A204.1 (cell line): ENCODE results near the gene PLCB4.
A peak's percentile ranks its signal among the peaks of the same experiment; 100 is the strongest.
"Not testable (repeated sequence)": the region's sequence is repeated elsewhere in the genome, so short reads cannot be mapped to it uniquely, and the experiment has no call there.

Source experiments
- FAIRE-seq: peaks from 2 replicates; lab custom pipeline; 2012; peaks lifted over from hg19 to GRCh38; lab: Jason Lieb, UNC

PLCB4 gene

GRCh38 chr20:9068841-9069663, at the start of gene PLCB4:
PLCB4 (plus strand) TSS chr20:9069087; CDS start chr20:9307815, 238,728 bp downstream.
- no peak for FAIRE-seq

DNA sequence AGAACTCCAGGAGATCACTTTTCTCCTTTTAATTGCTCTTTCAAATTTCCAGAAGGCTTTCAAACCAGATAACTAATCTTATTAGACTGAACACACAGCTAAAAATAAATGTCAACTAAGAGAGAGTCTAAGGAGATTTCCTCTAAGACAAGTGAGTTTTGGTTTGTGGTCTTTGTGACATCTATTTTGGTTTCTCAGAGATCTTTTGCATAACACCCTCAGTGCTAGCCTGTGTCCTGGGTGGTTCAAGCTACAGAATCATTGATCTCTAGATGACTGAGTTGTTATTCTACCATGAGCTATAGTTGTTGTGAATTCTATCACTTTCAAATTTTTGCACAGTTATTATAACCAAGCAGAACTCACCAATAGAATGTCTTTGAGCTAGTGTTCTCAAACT, 49.1 kb upstream of the PLCB4 start:
- no peak for FAIRE-seq

DNA sequence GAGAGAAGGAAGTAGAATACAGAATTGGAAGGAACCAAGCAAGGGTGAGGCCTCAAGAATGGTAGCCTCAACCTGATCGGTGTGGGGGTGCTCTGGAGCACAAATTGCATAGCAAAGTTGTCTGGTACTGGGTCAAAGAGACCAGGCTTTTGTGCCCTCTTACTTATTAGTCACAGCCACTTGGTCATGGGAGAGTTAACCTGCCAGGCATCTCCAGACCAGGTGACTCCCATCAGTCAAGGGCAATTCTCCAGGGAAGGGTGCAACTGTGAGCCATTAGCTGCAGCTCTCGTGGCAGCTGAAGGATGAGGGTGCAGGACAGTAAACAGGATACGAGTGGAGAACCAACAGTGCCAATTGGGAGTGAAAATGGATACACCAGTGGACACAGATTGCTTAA, 47.7 kb upstream of the PLCB4 start:
- no peak for FAIRE-seq

DNA sequence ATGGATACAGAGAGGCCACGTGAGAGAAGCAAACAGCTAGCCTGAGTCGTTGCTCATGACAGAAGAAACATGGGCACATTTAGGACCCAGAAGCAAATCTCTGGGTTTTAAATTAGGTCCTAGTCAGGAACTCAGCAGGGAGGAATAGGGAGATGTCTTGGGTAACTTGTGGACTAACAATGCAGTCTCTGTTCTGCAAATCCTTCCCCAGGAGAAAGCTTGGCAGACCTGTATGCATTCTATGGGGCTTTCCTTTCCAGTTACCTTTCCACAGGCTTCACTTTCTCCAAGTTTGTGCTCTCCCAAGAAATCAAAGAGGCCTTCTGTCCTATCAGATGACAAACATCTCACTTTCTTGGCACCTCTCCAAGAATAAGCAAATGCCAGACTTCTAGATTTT, 47.2 kb upstream of the PLCB4 start:
- FAIRE-seq = no peak

GRCh38 chr20:9022376-9022775, 46.5 kb upstream of the PLCB4 start:
- FAIRE-seq = no peak

- FAIRE-seq = no peak
These were observed 44.3 kb upstream of the PLCB4 start for GRCh38 chr20:9024606-9025005.

DNA sequence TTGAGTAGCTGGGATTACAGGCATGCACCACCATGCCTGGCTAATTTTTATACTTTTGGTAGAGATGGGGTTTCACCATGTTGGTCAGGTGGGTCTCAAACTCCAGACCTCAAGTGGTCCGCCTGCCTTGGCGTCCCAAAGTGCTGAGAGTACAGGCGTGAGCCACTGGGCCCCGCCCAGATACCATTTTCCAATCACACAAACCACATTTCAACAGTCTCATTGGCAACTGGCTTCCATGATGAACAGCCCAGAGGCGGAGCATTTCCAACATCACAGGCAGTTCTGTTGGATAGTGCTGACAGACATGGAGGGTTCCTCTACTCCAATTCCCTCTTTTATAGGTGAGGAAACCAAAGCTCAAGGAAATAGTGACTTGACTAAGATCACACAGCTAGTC, 43.9 kb upstream of the PLCB4 start:
- no peak for FAIRE-seq

- no peak for FAIRE-seq
These were observed 43.2 kb upstream of the PLCB4 start for GRCh38 chr20:9025643-9026042.

DNA sequence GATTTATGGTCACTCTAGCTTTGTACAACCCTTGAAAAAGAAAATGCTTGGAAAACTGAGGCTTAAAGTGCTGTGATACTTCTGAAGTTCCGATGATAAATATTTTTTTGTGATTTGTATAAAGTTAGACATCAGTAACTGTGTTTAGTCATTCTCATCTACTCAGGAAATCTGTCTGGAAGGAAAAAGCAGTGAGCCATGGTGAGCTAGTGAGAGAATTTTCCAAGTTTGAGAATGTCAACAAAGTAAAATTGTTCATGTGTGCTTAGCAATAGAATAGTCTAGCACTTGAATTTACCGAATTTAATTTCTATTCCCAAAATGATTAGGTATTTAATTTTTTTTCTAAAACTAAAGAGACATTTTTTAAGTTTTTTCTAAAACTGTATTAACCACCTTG, 41.3 kb upstream of the PLCB4 start:
- no peak for FAIRE-seq

DNA sequence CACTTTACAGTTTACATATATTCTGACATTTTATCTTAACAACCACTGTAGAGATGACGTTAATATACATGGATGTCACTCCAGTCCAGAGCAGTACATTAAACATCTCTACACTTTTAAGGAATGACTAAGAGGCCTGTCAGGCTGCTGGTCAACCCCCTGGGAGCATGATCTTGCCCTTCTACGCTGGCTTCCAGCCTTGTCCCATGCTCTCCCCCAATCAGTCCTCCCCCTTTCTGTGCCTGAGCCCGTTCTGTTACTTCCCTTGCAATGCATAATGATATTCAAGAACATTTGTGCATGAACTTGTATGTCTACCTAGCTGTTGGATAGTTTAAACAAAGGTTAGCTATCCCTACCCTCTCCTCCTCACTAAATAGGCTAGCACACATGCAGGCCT, 40.5 kb upstream of the PLCB4 start:
- no peak for FAIRE-seq

GRCh38 chr20:9031991-9032390, 36.9 kb upstream of the PLCB4 start:
- no peak for FAIRE-seq

DNA sequence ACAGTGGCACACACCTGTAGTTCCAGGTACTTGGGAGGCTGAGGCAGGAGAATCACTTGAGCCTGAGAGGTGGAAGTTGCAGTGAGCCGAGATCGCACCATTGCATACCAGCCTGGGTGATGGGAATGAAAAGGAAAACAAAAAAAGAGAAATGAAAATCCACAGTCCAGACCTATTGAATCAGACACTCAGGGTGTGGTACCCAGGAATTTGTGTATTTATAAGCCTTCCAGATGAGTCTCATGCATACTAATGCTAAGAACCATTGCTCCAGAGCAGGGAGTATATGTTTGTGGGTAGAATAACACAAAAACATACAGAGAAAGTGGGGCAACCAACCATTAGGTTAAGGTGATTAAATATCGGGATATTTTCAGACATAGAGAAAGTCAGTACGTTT, 36.1 kb upstream of the PLCB4 start:
- no peak for FAIRE-seq

DNA sequence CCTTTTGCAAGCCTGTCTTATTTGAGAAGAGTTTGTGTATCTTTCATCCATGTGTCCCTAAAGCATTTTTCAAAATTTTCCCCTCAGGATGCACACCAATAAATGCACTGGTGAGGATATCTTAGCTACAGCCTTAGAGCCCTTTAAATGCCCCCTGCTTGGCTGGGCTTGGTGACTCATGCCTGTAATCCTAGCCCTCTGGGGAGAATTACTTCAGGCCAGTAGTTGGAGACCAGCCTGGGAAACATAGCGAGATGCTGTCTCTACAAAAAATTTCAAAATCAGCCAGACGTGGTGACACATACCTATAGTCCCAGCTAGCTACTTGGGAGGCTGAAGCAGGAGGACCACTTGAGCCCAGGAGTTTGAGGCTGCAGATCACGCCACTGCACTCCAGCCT, 33.8 kb upstream of the PLCB4 start:
- no peak for FAIRE-seq

- FAIRE-seq = no peak
These were observed 32.3 kb upstream of the PLCB4 start for GRCh38 chr20:9036593-9036992.

- FAIRE-seq = no peak
These were observed 29.9 kb upstream of the PLCB4 start for GRCh38 chr20:9038791-9039535.

DNA sequence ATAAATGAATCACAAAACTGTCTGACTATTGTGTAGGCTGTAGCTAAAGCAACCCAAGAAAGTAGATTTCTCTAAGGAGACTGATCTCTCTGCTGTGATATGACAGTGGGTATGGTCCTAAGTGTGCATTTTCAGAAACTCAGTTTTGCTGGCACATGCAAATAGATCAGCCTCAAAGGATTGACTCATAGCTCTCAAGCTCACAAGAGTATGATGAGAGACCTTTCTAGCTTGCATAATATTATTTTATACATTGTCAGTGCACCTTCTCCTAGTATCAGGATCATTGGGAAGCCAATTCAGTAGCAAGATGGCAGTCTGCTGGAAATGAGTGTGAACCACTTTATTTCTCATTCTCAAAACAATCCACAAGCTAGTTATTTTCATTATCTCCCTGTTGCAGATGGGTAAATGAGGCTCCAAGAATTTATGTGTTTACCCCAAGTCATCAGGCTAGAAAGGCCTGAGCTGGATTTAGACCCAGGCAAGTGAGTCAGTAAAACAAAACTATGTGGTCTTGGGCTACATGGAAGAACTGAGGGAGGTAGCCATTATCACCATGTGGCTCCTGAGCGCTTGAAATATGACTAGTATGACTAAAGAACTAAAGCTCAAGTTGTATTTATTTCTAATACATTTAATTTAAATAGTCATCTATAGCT, 27.9 kb upstream of the PLCB4 start:
- no peak for FAIRE-seq

GRCh38 chr20:9043364-9043763, 25.5 kb upstream of the PLCB4 start:
- no peak for FAIRE-seq

GRCh38 chr20:9047928-9048327, 21.0 kb upstream of the PLCB4 start:
- not testable (repeated sequence) for FAIRE-seq

- FAIRE-seq = peak; percentile 98
These were observed 17.4 kb upstream of the PLCB4 start for GRCh38 chr20:9051508-9051907.

DNA sequence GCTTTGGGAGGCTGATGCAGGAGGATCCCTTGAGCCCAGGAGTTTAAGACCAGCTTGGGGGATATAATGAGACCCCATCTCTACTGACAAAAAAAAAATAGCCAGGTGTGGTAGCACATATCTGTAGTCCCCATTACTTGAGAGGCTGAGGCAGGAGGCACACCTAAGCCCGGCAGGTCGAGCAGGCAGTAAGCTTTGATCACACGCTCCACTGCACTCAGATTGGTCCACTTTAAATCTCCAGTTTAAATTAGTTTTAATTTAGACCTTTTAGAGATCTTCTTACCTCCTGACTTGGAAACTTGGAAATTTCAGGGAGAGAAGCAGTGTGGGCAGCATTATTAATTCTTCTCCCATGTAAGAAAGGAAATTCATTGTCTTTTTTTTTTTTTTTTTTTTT, 16.8 kb upstream of the PLCB4 start:
- FAIRE-seq = no peak

DNA sequence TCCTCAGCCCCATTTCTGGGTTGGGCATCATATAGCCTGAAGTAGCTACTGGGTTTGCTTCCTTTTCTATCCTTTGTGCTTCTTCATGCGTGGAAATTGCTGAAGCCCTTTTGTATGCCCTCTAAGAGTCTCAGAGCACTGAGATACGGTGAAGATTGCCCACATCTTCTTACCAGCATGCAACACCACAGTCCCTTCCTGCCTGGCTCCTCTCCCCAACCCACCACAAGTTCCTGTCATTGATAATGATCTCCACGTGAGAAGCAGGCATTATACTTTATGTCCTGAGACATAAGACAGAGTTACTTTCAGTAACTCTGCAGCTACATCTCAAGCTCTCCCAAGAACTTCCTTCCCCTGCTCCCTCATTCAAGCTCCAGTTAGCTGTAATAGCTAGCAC, 15.8 kb upstream of the PLCB4 start:
- FAIRE-seq = no peak

- no peak for FAIRE-seq
These were observed 14.7 kb upstream of the PLCB4 start for GRCh38 chr20:9054176-9054575.

DNA sequence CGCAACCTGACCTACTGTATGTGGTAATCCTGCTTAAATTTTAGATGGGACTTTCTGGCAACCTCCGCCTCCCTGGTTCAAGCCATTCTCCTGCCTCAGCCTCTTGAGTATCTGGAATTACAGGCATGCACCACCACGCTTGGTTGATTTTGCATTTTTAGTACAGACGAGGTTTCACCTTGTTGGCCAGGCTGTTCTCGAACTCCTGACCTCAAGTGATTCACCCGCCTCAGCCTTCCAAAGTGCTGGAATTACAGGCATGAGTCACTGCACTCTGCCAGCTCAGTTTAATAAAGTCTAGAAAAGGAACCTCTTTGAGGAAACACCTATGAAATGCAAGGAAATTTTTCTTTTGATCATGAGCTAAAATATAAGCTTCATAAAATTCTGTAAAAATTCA, 9.0 kb upstream of the PLCB4 start:
- FAIRE-seq = no peak
